Activated CD4-positive, alpha-beta T cell treated with anti-CD3 and anti-CD28 coated beads for 1 hour (primary cell): ENCODE data around the gene HSP90B1.
A peak's percentile ranks its signal among the peaks of the same experiment; 100 is the strongest.

ENCODE experiments used
- DNase-seq: peaks from one replicate; pipeline ENCODE4 v3.0.0-alpha.2; 2020

The HSP90B1 gene

GRCh38 chr12:103930034-103930786 is at the start of gene HSP90B1:
Gene HSP90B1 (plus strand): TSS chr12:103930410. CDS start chr12:103930516, 106 bp downstream.
- peak; percentile 99 for DNase-seq

GRCh38 chr12:103881261-103881660 is 48.9 kb upstream of the HSP90B1 start:
- DNase-seq = no peak

- DNase-seq = no peak
Observed at GRCh38 chr12:103882861-103883596, 47.2 kb upstream of the HSP90B1 start.

GRCh38 chr12:103883908-103884307 is 46.3 kb upstream of the HSP90B1 start:
- DNase-seq = no peak

GRCh38 chr12:103884316-103884715 is 45.9 kb upstream of the HSP90B1 start:
- no peak for DNase-seq

GRCh38 chr12:103886195-103886797 is 43.9 kb upstream of the HSP90B1 start:
- DNase-seq = no peak

- no peak for DNase-seq
Observed at GRCh38 chr12:103887738-103888137, 42.5 kb upstream of the HSP90B1 start.

- DNase-seq = no peak
Observed at GRCh38 chr12:103897316-103897715, 32.9 kb upstream of the HSP90B1 start.

GRCh38 chr12:103901518-103902173 is 28.6 kb upstream of the HSP90B1 start:
- DNase-seq = peak; percentile 29

- no peak for DNase-seq
Observed at GRCh38 chr12:103903993-103904392, 26.2 kb upstream of the HSP90B1 start.

GRCh38 chr12:103905730-103906349 is 24.4 kb upstream of the HSP90B1 start:
- no peak for DNase-seq

- no peak for DNase-seq
Observed at GRCh38 chr12:103908246-103908541, 22.0 kb upstream of the HSP90B1 start.

GRCh38 chr12:103908877-103909276 is 21.3 kb upstream of the HSP90B1 start:
- no peak for DNase-seq

- no peak for DNase-seq
Observed at GRCh38 chr12:103909811-103910210, 20.4 kb upstream of the HSP90B1 start.

- DNase-seq = no peak
Observed at GRCh38 chr12:103912069-103912468, 18.1 kb upstream of the HSP90B1 start.

GRCh38 chr12:103913100-103913499 is 17.1 kb upstream of the HSP90B1 start:
- DNase-seq = no peak

- DNase-seq = no peak
Observed at GRCh38 chr12:103915306-103915705, 14.9 kb upstream of the HSP90B1 start.

GRCh38 chr12:103917873-103918272 is 12.3 kb upstream of the HSP90B1 start:
- no peak for DNase-seq

GRCh38 chr12:103924761-103925641 is 5.2 kb upstream of the HSP90B1 start:
- no peak for DNase-seq

GRCh38 chr12:103928682-103929045 is 1.5 kb upstream of the HSP90B1 start:
- peak; percentile 11 for DNase-seq

GRCh38 chr12:103929046-103929783 is 995 bp upstream of the HSP90B1 start:
- DNase-seq = peak; percentile 74

GRCh38 chr12:103929784-103930033 is 501 bp upstream of the HSP90B1 start:
- DNase-seq = no peak
